ENCODE results near the gene GUK1.
"Not testable (repeated sequence)": the region's sequence is repeated elsewhere in the genome, so short reads cannot be mapped to it uniquely, and the experiment has no call there.

GUK1 gene

GRCh38 chr1:228109073-228109961, 30.8 kb upstream of the GUK1 start, which contains the start of gene MRPL55:
MRPL55 (minus strand) TSS chr1:228109299; CDS start chr1:228108260, 1,039 bp downstream.
- peak; percentile 92 for DNase-seq (ENCODE audit: insufficient read length, low spot score)
- FAIRE-seq: peak; percentile 62
- peak; percentile 97 for TF ChIP-seq POLR2A (IDR thresholded peaks at IDR 0.05; ENCODE audit: low read depth, low read length)

- FAIRE-seq: no peak
- DNase-seq (ENCODE audit: insufficient read length, low spot score): no peak
- no peak for TF ChIP-seq POLR2A (IDR thresholded peaks at IDR 0.05; ENCODE audit: low read depth, low read length)
Observed at GRCh38 chr1:228109962-228110488, 30.1 kb upstream of the GUK1 start.

- no peak for DNase-seq (ENCODE audit: insufficient read length, low spot score)
- FAIRE-seq: no peak
- TF ChIP-seq POLR2A (IDR thresholded peaks at IDR 0.05; ENCODE audit: low read depth, low read length): no peak
Observed at GRCh38 chr1:228110556-228110955, 29.5 kb upstream of the GUK1 start.

GRCh38 chr1:228111315-228111714, 28.8 kb upstream of the GUK1 start:
- DNase-seq (ENCODE audit: insufficient read length, low spot score); FAIRE-seq: not testable (repeated sequence)

GRCh38 chr1:228112167-228112566, 27.9 kb upstream of the GUK1 start:
- TF ChIP-seq POLR2A (IDR thresholded peaks at IDR 0.05; ENCODE audit: low read depth, low read length): no peak
- DNase-seq (ENCODE audit: insufficient read length, low spot score): no peak
- no peak for FAIRE-seq

GRCh38 chr1:228112617-228113016, 27.5 kb upstream of the GUK1 start:
- DNase-seq (ENCODE audit: insufficient read length, low spot score) (no peak), FAIRE-seq (no peak)
- no peak for TF ChIP-seq POLR2A (IDR thresholded peaks at IDR 0.05; ENCODE audit: low read depth, low read length)

GRCh38 chr1:228114827-228115226, 25.3 kb upstream of the GUK1 start:
- FAIRE-seq: no peak
- TF ChIP-seq POLR2A (IDR thresholded peaks at IDR 0.05; ENCODE audit: low read depth, low read length): no peak
- DNase-seq (ENCODE audit: insufficient read length, low spot score): no peak

GRCh38 chr1:228117335-228117734, 22.7 kb upstream of the GUK1 start:
- no peak for FAIRE-seq
- TF ChIP-seq POLR2A (IDR thresholded peaks at IDR 0.05; ENCODE audit: low read depth, low read length): no peak
- DNase-seq (ENCODE audit: insufficient read length, low spot score): no peak

- TF ChIP-seq POLR2A (IDR thresholded peaks at IDR 0.05; ENCODE audit: low read depth, low read length): no peak
- no peak for DNase-seq (ENCODE audit: insufficient read length, low spot score)
- FAIRE-seq: no peak
Observed at GRCh38 chr1:228118040-228118439, 22.0 kb upstream of the GUK1 start.

GRCh38 chr1:228120351-228120750, 19.7 kb upstream of the GUK1 start:
- FAIRE-seq: no peak
- no peak for DNase-seq (ENCODE audit: insufficient read length, low spot score)
- TF ChIP-seq POLR2A (IDR thresholded peaks at IDR 0.05; ENCODE audit: low read depth, low read length): no peak

GRCh38 chr1:228120857-228121489, 19.1 kb upstream of the GUK1 start:
- DNase-seq (ENCODE audit: insufficient read length, low spot score): no peak
- TF ChIP-seq POLR2A (IDR thresholded peaks at IDR 0.05; ENCODE audit: low read depth, low read length): no peak
- FAIRE-seq: no peak

- no peak for DNase-seq (ENCODE audit: insufficient read length, low spot score)
- FAIRE-seq: no peak
- TF ChIP-seq POLR2A (IDR thresholded peaks at IDR 0.05; ENCODE audit: low read depth, low read length): no peak
Observed at GRCh38 chr1:228122921-228123441, 17.1 kb upstream of the GUK1 start.

GRCh38 chr1:228123505-228123904, 16.6 kb upstream of the GUK1 start:
- no peak for FAIRE-seq
- TF ChIP-seq POLR2A (IDR thresholded peaks at IDR 0.05; ENCODE audit: low read depth, low read length): no peak
- DNase-seq (ENCODE audit: insufficient read length, low spot score): no peak

GRCh38 chr1:228125185-228125584, 14.9 kb upstream of the GUK1 start:
- TF ChIP-seq POLR2A (IDR thresholded peaks at IDR 0.05; ENCODE audit: low read depth, low read length): no peak
- DNase-seq (ENCODE audit: insufficient read length, low spot score) (no peak), FAIRE-seq (no peak)
